H7 (cell line): ENCODE measurements around the gene DPP7. TPM values are rescaled to one million over a fixed set of nuclear protein-coding genes. Genes with fewer than 3 reads are reported as not detected.
"Not testable (repeated sequence)": the region's sequence is repeated elsewhere in the genome, so short reads cannot be mapped to it uniquely, and the experiment has no call there.

ENCODE experiments used
- DNase-seq: peaks from one replicate; pipeline ENCODE4 v3.0.0; 2012
- H3K27me3 ChIP-seq: 2 replicates; pipeline ENCODE4 v1.6.0; 2011; ENCODE audit warnings: mild to moderate bottlenecking, low read length; ENCODE audit not compliant: control insufficient read depth, insufficient read depth
- H3K36me3 ChIP-seq: replicated peaks from 2 replicates; pipeline ENCODE4 v1.5.1; 2011; ENCODE audit warnings: low read length; ENCODE audit not compliant: control insufficient read depth, insufficient read depth
- H3K4me3 ChIP-seq: 2 replicates; pipeline ENCODE4 v1.5.1; 2011; ENCODE audit warnings: low read depth, mild to moderate bottlenecking, control low read depth, low read length, moderate library complexity; ENCODE audit not compliant: insufficient read depth
- total RNA-seq: library from RNA; depleted of rRNA; stranded (reverse); fragments of >200 nt; shearing (Covaris generic); gene quantifications from 2 replicates; pipeline ENCODE4 v1.2.3, GENCODE V29; 2014

Gene DPP7
- total RNA-seq, 1 experiment from 2014 or later, result 15.8 TPM

DNA sequence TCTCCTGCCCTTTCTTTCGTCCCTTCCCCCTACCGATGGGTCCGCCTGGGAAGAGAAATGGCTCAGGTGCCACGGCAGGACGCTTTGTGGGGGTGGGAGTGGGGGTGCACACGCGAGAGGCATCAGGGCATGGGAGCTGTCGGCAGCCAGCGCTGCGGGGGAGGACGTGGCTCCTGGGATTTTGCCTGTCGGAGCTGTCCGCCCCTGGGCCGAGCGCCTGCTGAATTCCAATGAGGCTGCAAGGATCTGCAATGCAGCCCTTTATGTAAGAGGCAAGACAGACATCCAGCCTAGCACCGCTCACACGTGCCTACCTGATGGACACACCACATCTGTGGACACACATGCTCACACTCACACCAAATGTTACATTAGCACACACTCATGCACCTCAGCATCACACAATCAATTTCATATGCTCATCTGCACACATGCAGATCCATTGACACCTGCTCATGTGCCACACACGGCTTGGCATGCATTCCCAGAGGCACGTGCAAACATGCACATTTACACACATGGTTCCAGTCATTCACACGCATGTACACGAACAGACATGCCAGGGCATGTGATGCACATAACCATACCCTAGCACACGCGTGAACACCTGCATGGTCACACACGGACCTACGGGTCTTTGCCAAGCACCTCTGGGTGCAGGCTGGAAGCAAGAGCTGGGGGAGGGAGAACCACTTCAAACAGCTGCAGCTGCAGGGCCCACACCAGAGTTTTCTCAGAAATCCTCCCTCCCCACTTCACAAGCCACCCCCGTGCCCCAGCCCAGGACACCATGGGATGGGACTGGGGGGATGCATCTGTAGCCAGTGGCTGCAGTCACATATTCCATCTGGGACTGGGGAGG is 25.8 kb upstream of the DPP7 start:
- DNase-seq, result peak; percentile 68
- peaks cover 55% of the 10 kb centered on the region for H3K27me3 ChIP-seq
- no peaks in the 10 kb centered on the region for H3K36me3 ChIP-seq
- H3K4me3 ChIP-seq, result no peak overlapping the region

GRCh38 chr9:137139468-137140150 is 25.1 kb upstream of the DPP7 start:
- peaks cover 55% of the 10 kb centered on the region for H3K27me3 ChIP-seq
- no peak for DNase-seq
- no peaks in the 10 kb centered on the region for H3K36me3 ChIP-seq
- H3K4me3 ChIP-seq, result no peak overlapping the region

- DNase-seq, result peak; percentile 96
- H3K4me3 ChIP-seq, result peak within 1 kb of the TSS; percentile 1; the same call in 1 of the 2 replicates
- H3K36me3 ChIP-seq, result no peaks in the 10 kb centered on the region
- peaks cover 55% of the 10 kb centered on the region for H3K27me3 ChIP-seq
Measured at GRCh38 chr9:137138722-137139467, 24.4 kb upstream of the DPP7 start, which contains the start of gene GRIN1. Gene GRIN1, plus strand, starts transcription at chr9:137139154. Its CDS starts 333 bp downstream, at chr9:137139487.

- peak; percentile 89 for DNase-seq
Measured at GRCh38 chr9:137138058-137138721, 23.7 kb upstream of the DPP7 start.

GRCh38 chr9:137136881-137137607 is 22.5 kb upstream of the DPP7 start:
- Histone ChIP-seq H3K36me3 (no peaks in the 10 kb centered on the region), H3K4me3 (no peak overlapping the region), H3K27me3 (peaks cover 51% of the 10 kb centered on the region)
- peak; percentile 49 for DNase-seq

More at GRCh38 chr9:137138058-137138721, 23.7 kb upstream of the DPP7 start:
- Histone ChIP-seq H3K36me3 (no peaks in the 10 kb centered on the region), H3K27me3 (peaks cover 55% of the 10 kb centered on the region), H3K4me3 (peak overlapping the region; percentile 1; the same call in 1 of the 2 replicates)

DNA sequence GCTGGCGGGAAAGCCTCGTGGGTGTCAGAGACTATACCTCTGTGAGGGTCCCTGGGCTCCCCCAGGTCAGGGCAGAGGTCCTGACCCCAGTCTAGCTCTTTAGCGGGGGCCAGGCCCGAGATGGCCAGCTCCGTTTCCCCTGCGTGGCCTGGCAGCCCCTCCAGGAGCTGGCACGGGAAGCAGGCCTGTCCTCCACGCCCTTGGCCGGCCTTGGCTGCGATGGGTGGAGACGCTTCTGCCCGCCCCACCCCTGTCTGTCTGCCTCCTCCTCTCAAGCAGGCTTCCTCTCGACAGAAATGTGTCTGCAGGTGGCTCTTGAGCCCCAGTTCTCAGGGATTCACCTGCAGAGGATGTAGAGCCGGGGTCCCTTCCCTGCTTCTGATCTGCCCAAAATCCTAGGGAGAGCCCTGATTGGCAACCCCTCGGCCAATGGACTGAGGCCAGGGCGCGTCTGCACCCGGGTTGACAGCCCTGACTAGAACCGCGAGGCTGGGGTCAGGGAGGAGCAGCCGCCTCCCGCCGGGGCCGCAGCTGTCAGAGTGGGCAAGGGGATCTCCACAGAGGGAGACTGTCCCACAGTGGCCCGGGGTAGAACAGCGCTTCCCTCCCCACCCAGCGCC is 21.8 kb upstream of the DPP7 start:
- DNase-seq, result peak; percentile 86
- Histone ChIP-seq H3K4me3 (no peak overlapping the region), H3K27me3 (peaks cover 48% of the 10 kb centered on the region), H3K36me3 (no peaks in the 10 kb centered on the region)

- not testable (repeated sequence) for H3K36me3 ChIP-seq, DNase-seq, H3K4me3 ChIP-seq
- H3K27me3 ChIP-seq, result peaks cover 46% of the 10 kb centered on the region
Measured at GRCh38 chr9:137135154-137135553, 20.6 kb upstream of the DPP7 start.

- no peak for DNase-seq
- no peaks in the 10 kb centered on the region for H3K36me3 ChIP-seq
- H3K4me3 ChIP-seq, result no peak overlapping the region
- peaks cover 36% of the 10 kb centered on the region for H3K27me3 ChIP-seq
Measured at GRCh38 chr9:137134191-137134590, 19.7 kb upstream of the DPP7 start.

GRCh38 chr9:137130176-137130755 is 15.7 kb upstream of the DPP7 start:
- Histone ChIP-seq H3K4me3 (peak overlapping the region; percentile 81), H3K36me3 (no peaks in the 10 kb centered on the region), H3K27me3 (peaks cover 8% of the 10 kb centered on the region)
- no peak for DNase-seq

DNA sequence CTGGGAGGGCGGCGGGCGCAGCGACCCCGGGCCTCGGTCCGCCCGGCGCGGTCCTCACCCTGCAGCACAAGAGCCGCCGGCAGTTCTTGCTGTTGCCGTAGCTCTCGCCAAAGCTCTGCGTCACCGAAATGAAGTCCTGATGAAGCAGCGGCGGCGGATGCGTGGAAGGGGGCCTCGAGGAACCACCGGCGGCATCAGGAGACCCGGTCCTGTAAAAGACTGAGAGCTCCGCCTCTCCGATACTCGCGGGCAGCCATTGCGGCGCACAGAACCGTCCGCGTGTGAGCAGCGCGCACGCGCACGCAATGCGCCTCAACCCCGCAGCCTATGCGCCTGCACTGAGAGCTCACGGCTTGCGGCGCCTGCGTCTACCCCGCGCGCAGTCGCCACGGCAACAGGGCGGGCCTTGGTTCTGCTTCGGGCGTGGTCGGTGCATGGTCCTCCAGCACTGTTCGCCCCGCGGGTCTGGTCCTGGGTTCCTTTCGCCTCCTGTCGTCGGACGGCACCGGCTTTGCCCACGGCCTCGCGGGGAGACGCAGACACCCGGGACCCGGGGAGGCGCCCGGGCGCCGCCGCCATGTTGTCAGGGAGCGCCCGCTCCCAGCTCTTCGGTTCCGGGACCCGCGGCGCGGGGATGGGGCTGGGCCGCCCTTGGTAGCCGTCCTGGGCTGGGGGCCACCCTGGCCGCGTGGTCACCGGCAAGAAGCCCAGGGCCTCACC is 15.1 kb upstream of the DPP7 start:
- H3K4me3 ChIP-seq, result peak overlapping the region; percentile 81
- peaks cover 8% of the 10 kb centered on the region for H3K27me3 ChIP-seq
- H3K36me3 ChIP-seq, result no peaks in the 10 kb centered on the region
- DNase-seq, result peak; percentile 98

DNA sequence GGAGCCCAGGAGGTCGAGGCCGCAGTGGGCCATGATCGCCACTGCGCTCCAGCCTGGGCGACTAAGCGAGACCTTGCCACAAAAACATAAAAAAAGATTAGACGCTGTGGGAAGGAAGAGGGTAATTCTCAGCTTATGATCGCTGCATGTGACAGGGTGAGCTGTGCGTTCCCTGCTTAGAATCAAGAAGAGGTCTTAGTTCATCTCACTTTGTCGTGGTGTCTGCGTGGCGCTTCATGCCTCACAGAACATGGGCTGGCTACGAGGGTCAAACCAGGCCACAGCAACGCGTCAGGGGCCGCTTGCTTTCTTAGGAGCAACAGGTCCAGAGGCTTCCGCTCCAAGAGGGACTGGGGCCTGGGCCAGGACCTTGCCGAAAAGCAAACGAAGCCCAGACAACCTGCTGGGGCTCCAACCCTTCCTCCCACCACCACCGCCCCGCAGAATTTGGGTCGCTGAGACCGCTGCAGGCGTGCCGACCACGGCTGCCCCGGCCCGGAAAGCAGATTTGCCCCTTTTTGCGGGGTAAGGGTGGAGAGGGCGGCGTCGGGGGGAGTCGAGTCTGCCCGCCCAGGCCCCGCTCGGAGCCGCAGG is 14.4 kb upstream of the DPP7 start:
- peak overlapping the region; percentile 81 for H3K4me3 ChIP-seq
- no peaks in the 10 kb centered on the region for H3K36me3 ChIP-seq
- peak; percentile 72 for DNase-seq
- peaks cover 8% of the 10 kb centered on the region for H3K27me3 ChIP-seq

DNA sequence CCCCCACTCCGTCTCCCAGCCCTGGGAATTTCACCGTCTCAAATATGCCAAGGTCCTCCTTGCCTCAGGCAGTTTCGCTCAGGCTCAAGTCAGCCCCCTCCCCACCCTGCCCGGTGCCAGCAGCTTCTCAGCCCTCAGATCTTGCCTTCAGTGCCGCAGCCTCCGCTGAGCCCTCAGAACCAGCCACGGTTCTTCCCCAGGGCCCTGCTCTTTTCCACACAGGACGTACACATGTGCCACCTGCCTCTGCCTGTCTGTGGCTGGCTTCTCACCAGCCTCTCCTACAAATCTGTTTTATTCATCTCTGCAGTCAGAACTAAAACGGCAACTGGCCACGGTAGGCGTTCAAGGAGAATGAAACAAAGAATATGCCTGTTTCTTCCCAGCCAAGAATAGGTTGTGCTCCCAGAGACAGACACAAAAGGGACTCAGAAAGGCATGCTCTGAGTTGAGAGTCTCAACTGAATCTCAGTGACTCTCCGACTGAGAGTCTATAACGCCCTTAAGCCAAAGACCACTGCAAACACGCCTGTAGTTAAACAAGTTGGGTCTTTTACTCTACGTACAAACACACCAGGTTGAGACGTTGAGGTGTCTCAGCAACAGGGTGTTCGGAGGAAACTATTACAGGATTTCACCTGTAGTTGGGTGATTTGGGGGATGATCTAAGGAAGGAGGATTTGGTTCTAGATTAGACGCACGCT is 13.8 kb upstream of the DPP7 start:
- H3K27me3 ChIP-seq, result peaks cover 8% of the 10 kb centered on the region
- DNase-seq, result peak; percentile 51
- no peaks in the 10 kb centered on the region for H3K36me3 ChIP-seq
- H3K4me3 ChIP-seq, result no peak overlapping the region; the same call in 1 of the 2 replicates
